Lung (tissue), 12 donors: Measurements from ENCODE around the gene SLC35F3. TPM values are rescaled to one million over a fixed set of nuclear protein-coding genes. Genes with fewer than 3 reads are reported as not detected.

Experiments used
- ATAC-seq: fragments of 200-7000 bp; cut with Tn5 transposase; one replicate; pipeline ENCODE4 v1.9.1; 2020; ENCODE audit warnings: moderate number of reproducible peaks; ENCODE audit not compliant: insufficient read depth, low FRiP score
- DNase-seq, 3 donors: peaks; one replicate each; pipeline ENCODE4 v3.0.0-alpha.2; 2013 to 2017
- H3K27ac ChIP-seq, 2 donors: one replicate each; pipeline ENCODE4 v1.5.1; 2013; ENCODE audit warnings: mild to moderate bottlenecking in 2 of 2, moderate library complexity in 2 of 2, control low read depth in 1 of 2, inconsistent platforms in 1 of 2, low read depth in 1 of 2, low read length in 1 of 2
- H3K27me3 ChIP-seq, 3 donors: one replicate each; pipeline ENCODE4 v1.5.1; 2013; ENCODE audit warnings: low read length in 2 of 3; ENCODE audit not compliant: control insufficient read depth in 3 of 3, insufficient read depth in 3 of 3
- H3K36me3 ChIP-seq, 4 donors: one replicate each; pipeline ENCODE4 v1.5.1; 2013; ENCODE audit warnings: low read length in 4 of 4, mild to moderate bottlenecking in 1 of 4, moderate library complexity in 1 of 4; ENCODE audit not compliant: control insufficient read depth in 4 of 4, insufficient read depth in 4 of 4
- H3K4me1 ChIP-seq, 5 donors: one replicate each; pipeline ENCODE4 v1.5.1; 2013; ENCODE audit warnings: low read length in 5 of 5, mild to moderate bottlenecking in 2 of 5, moderate library complexity in 1 of 5; ENCODE audit not compliant: control insufficient read depth in 5 of 5, insufficient read depth in 5 of 5
- H3K4me3 ChIP-seq: one replicate; pipeline ENCODE4 v1.5.1; 2013; ENCODE audit warnings: mild to moderate bottlenecking, control low read depth, moderate library complexity
- H3K9ac ChIP-seq, 2 donors: one replicate each; pipeline ENCODE4 v1.5.1; 2013; ENCODE audit warnings: low read length in 2 of 2, control low read depth in 1 of 2; ENCODE audit not compliant: insufficient read depth in 1 of 2
- H3K9me3 ChIP-seq, 4 donors: one replicate each; pipeline ENCODE4 v1.5.1; 2013; ENCODE audit warnings: low read length in 3 of 4, mild to moderate bottlenecking in 1 of 4, moderate library complexity in 1 of 4; ENCODE audit not compliant: control insufficient read depth in 4 of 4, insufficient read depth in 3 of 4
- CTCF ChIP-seq: IDR thresholded peaks from 2 replicates; pipeline ENCODE4 v1.5.1; 2012; ENCODE audit warnings: mild to moderate bottlenecking; ENCODE audit errors: control extremely low read depth, extremely low read depth
- WGBS, 2 donors: extraction: QIAGEN DNeasy Blood & Tissue Kit; methylation state at CpG; one replicate each; pipeline ENCODE4 v1.1.7; 2013; 5-methylcytosine and 5-hydroxymethylcytosine counted together
- polyA plus RNA-seq, 2 donors: library from polyadenylated mRNA; stranded (reverse); fragments of 200-250 nt; gene quantifications; one replicate each; pipeline ENCODE4 v1.2.1, GENCODE V29; 2013
- total RNA-seq, 2 donors: library from RNA; depleted of rRNA in 1 of 2; stranded (reverse); fragments of >200 nt in 1 of 2; gene quantifications; one replicate each; pipeline ENCODE4 v1.2.1, GENCODE V29; 2014 to 2021
- donor health status: control.
- donor health status: control.
- donor health status: Bipolar disorder and iron deficiency.
- donor health status: healthy.
- donor health status: DM: yes; HTN: yes; CAD: no.

SLC35F3 gene
- total and polyA plus RNA-seq, 4 donors = 0.09 to 1.4 (median 0.48) TPM

GRCh38 chr1:234162661-234163060 is 258.2 kb downstream of the SLC35F3 start:
- TF ChIP-seq CTCF = no peak
- H3K27me3 ChIP-seq = peaks cover 0 to 6% (median 0%) of the 10 kb centered on the region in 3 donors
- ATAC-seq = no peak

GRCh38 chr1:234163267-234163919 is 258.9 kb downstream of the SLC35F3 start:
- no peak for TF ChIP-seq CTCF
- 52 to 55% methylated on average over 6 of the region's 6 CpGs for WGBS, 2 donors
- Histone ChIP-seq H3K27ac (no peak overlapping the region), H3K27me3 (peaks cover 0 to 6% (median 0%) of the 10 kb centered on the region in 3 donors), H3K9me3 (no peaks in the 10 kb centered on the region), H3K4me3 (no peak overlapping the region), H3K9ac (no peak overlapping the region), H3K36me3 (no peaks in the 10 kb centered on the region), H3K4me1 (peaks cover 0 to 5% (median 0%) of the 10 kb centered on the region in 5 donors)
- DNase-seq (no peak), ATAC-seq (no peak)

More at GRCh38 chr1:234162661-234163060, 258.2 kb downstream of the SLC35F3 start:
- no peak overlapping the region for H3K9ac ChIP-seq
- H3K9me3 ChIP-seq = no peaks in the 10 kb centered on the region
- no peaks in the 10 kb centered on the region for H3K36me3 ChIP-seq
- H3K4me3 ChIP-seq = no peak overlapping the region
- H3K27ac ChIP-seq = no peak overlapping the region
- no peak for DNase-seq
- H3K4me1 ChIP-seq = no peaks in the 10 kb centered on the region

- H3K4me3 ChIP-seq = no peak overlapping the region
- H3K9me3 ChIP-seq = no peaks in the 10 kb centered on the region
- no peak overlapping the region for H3K9ac ChIP-seq
- no peak overlapping the region for H3K27ac ChIP-seq
- peaks cover 0 to 11% (median 0%) of the 10 kb centered on the region in 5 donors for H3K4me1 ChIP-seq
- H3K36me3 ChIP-seq = no peaks in the 10 kb centered on the region
- 62 to 75% methylated on average over 5 of the region's 5 CpGs for WGBS, 2 donors
- ATAC-seq (no peak), DNase-seq (no peak)
- TF ChIP-seq CTCF = no peak
- peaks cover 0 to 6% (median 0%) of the 10 kb centered on the region in 3 donors for H3K27me3 ChIP-seq
Measured at GRCh38 chr1:234164098-234164709, 259.7 kb downstream of the SLC35F3 start.
